Mesenchymal stem cell (in vitro differentiated cells and primary cell): Measurements from ENCODE around the gene DUS1L.

Experiments used
- DNase-seq: peaks from one replicate; pipeline ENCODE4 v3.0.0-alpha.2; 2013
- H2AFZ ChIP-seq: one replicate; pipeline ENCODE4 v1.6.1; 2013; ENCODE audit warnings: low read depth, mild to moderate bottlenecking, control low read depth, inconsistent platforms, low read length, moderate library complexity
- H2AK5ac ChIP-seq: 2 replicates; pipeline ENCODE4 v1.6.1; 2013; ENCODE audit warnings: low read length, moderate library complexity, mild to moderate bottlenecking, inconsistent platforms; ENCODE audit not compliant: severe bottlenecking
- H2BK120ac ChIP-seq: one replicate; pipeline ENCODE4 v1.6.1; 2013; ENCODE audit warnings: low read depth, mild to moderate bottlenecking, inconsistent platforms, low read length, moderate library complexity
- H2BK12ac ChIP-seq, 2 experiments: one replicate each; pipeline ENCODE4 v1.6.1; 2013; ENCODE audit warnings: inconsistent platforms in 2 of 2, low read length in 2 of 2, mild to moderate bottlenecking in 2 of 2, moderate library complexity in 2 of 2, control low read depth in 1 of 2
- H2BK15ac ChIP-seq: one replicate; pipeline ENCODE4 v1.6.1; 2013; ENCODE audit warnings: mild to moderate bottlenecking, low read depth, inconsistent platforms; ENCODE audit not compliant: poor library complexity, severe bottlenecking
- H2BK5ac ChIP-seq: 2 replicates; pipeline ENCODE4 v1.6.1; 2013; ENCODE audit warnings: low read depth, mild to moderate bottlenecking, low read length, control low read depth, inconsistent platforms; ENCODE audit not compliant: poor library complexity, severe bottlenecking
- H3K14ac ChIP-seq, 2 experiments: one replicate each; pipeline ENCODE4 v1.6.1; 2013; ENCODE audit warnings: inconsistent platforms in 2 of 2, low read length in 2 of 2, control low read depth in 1 of 2, mild to moderate bottlenecking in 1 of 2, moderate library complexity in 1 of 2
- H3K18ac ChIP-seq, 2 experiments: one replicate each; pipeline ENCODE4 v1.6.1; 2013; ENCODE audit warnings: inconsistent platforms in 2 of 2, low read length in 2 of 2, control low read depth in 1 of 2, low read depth in 1 of 2, mild to moderate bottlenecking in 1 of 2
- H3K23ac ChIP-seq, 2 experiments: one replicate each; pipeline ENCODE4 v1.6.1; 2013; ENCODE audit warnings: inconsistent platforms in 2 of 2, low read length in 2 of 2, mild to moderate bottlenecking in 2 of 2, moderate library complexity in 2 of 2, control low read depth in 1 of 2
- H3K27ac ChIP-seq: 2 replicates; pipeline ENCODE4 v1.5.1; 2013; ENCODE audit warnings: mild to moderate bottlenecking, moderate library complexity, low read length, control low read depth, inconsistent platforms; ENCODE audit not compliant: poor library complexity, severe bottlenecking
- H3K27me3 ChIP-seq, 2 experiments: 2 replicates each; pipeline versions ENCODE4 v1.6.1 to v1.7.0; 2013; ENCODE audit warnings: low read length in 2 of 2, mild to moderate bottlenecking in 2 of 2, moderate library complexity in 2 of 2, control low read depth in 1 of 2, inconsistent platforms in 1 of 2; ENCODE audit not compliant: control insufficient read depth in 1 of 2, insufficient read depth in 1 of 2
- H3K36me3 ChIP-seq, 2 experiments: 2 replicates each; pipeline versions ENCODE4 v1.6.1 to v1.7.0; 2013; ENCODE audit warnings: low read length in 2 of 2, control low read depth in 1 of 2, inconsistent platforms in 1 of 2, low read depth in 1 of 2, mild to moderate bottlenecking in 1 of 2; ENCODE audit not compliant: insufficient read depth in 2 of 2, control insufficient read depth in 1 of 2
- H3K4ac ChIP-seq, 2 experiments: one replicate each; pipeline ENCODE4 v1.6.1; 2013; ENCODE audit warnings: inconsistent platforms in 2 of 2, low read length in 2 of 2, mild to moderate bottlenecking in 2 of 2, moderate library complexity in 2 of 2, control low read depth in 1 of 2, low read depth in 1 of 2
- H3K4me1 ChIP-seq: 2 replicates; pipeline ENCODE4 v1.6.1; 2013; ENCODE audit warnings: low read depth, low read length, control low read depth; ENCODE audit not compliant: control insufficient read depth, insufficient read depth
- H3K4me2 ChIP-seq: 2 replicates; pipeline ENCODE4 v1.6.1; 2013; ENCODE audit warnings: low read length, mild to moderate bottlenecking, inconsistent platforms; ENCODE audit not compliant: poor library complexity, severe bottlenecking
- H3K4me3 ChIP-seq, 2 experiments: 2 replicates each; pipeline versions ENCODE4 v1.5.1 to v1.7.0; 2013; ENCODE audit warnings: low read length in 2 of 2, mild to moderate bottlenecking in 2 of 2, control low read depth in 1 of 2, low read depth in 1 of 2; ENCODE audit not compliant: insufficient read depth in 1 of 2
- H3K79me1 ChIP-seq: replicated peaks from 2 replicates; pipeline ENCODE4 v1.6.1; 2013; ENCODE audit warnings: mild to moderate bottlenecking, control low read depth, low read length, inconsistent platforms; ENCODE audit not compliant: poor library complexity, severe bottlenecking
- H3K9ac ChIP-seq: 2 replicates; pipeline ENCODE4 v1.7.0; 2013; ENCODE audit warnings: mild to moderate bottlenecking, low read length, moderate library complexity
- H3K9me3 ChIP-seq: 2 replicates; pipeline ENCODE4 v1.7.0; 2013; ENCODE audit warnings: mild to moderate bottlenecking, low read length; ENCODE audit not compliant: control insufficient read depth
- H4K8ac ChIP-seq: one replicate; pipeline ENCODE4 v1.6.1; 2013; ENCODE audit warnings: inconsistent platforms, mild to moderate bottlenecking, low read length, moderate library complexity
- H4K91ac ChIP-seq: one replicate; pipeline ENCODE4 v1.6.1; 2013; ENCODE audit warnings: mild to moderate bottlenecking, low read length, inconsistent platforms
- WGBS: methylation state at CpG from one replicate; pipeline ENCODE4 v1.1.7; 2013; ENCODE audit warnings: mixed read lengths; 5-methylcytosine and 5-hydroxymethylcytosine counted together

Gene DUS1L

GRCh38 chr17:82009413-82009812 is 56.2 kb downstream of the DUS1L start:
- no peak for DNase-seq
- Histone ChIP-seq H2AK5ac (no peak overlapping the region), H3K4me3 (no peak overlapping the region), H3K36me3 (peaks cover 0 to 62% of the 10 kb centered on the region in 2 experiments), H2BK120ac (no peak overlapping the region), H3K9me3 (no peaks in the 10 kb centered on the region), H3K4me2 (no peak overlapping the region), H2BK5ac (no peak overlapping the region), H4K91ac (no peak overlapping the region), H3K4ac (no peak overlapping the region), H3K27ac (no peak overlapping the region), H3K27me3 (no peaks in the 10 kb centered on the region), H3K14ac (no peak overlapping the region), H3K4me1 (peaks cover 51% of the 10 kb centered on the region), H3K79me1 (peaks cover 6% of the 10 kb centered on the region), H2BK15ac (no peak overlapping the region), H3K18ac (no peak overlapping the region), H3K23ac (no peak overlapping the region), H2BK12ac (no peak overlapping the region), H4K8ac (no peak overlapping the region), H2AFZ (no peak overlapping the region), H3K9ac (no peak overlapping the region)
- WGBS, result 91% methylated on average over 15 of the region's 15 CpGs

- Histone ChIP-seq H2BK12ac (no peak overlapping the region), H2BK120ac (no peak overlapping the region), H4K8ac (no peak overlapping the region), H3K23ac (no peak overlapping the region), H3K36me3 (peaks cover 0 to 57% of the 10 kb centered on the region in 2 experiments), H2BK15ac (peak overlapping the region; percentile 9), H3K4ac (no peak overlapping the region), H2BK5ac (no peak overlapping the region), H4K91ac (no peak overlapping the region), H3K4me3 (no peak overlapping the region), H3K27ac (no peak overlapping the region), H3K4me1 (peaks cover 55% of the 10 kb centered on the region), H3K79me1 (peaks cover 6% of the 10 kb centered on the region), H3K9me3 (no peaks in the 10 kb centered on the region), H3K18ac (no peak overlapping the region), H2AFZ (no peak overlapping the region), H3K9ac (no peak overlapping the region), H3K4me2 (no peak overlapping the region), H3K27me3 (no peaks in the 10 kb centered on the region), H3K14ac (no peak overlapping the region), H2AK5ac (no peak overlapping the region)
- WGBS, result 98% methylated on average over 28 of the region's 28 CpGs
- no peak for DNase-seq
Measured at GRCh38 chr17:82008941-82009405, 56.6 kb downstream of the DUS1L start.

DNA sequence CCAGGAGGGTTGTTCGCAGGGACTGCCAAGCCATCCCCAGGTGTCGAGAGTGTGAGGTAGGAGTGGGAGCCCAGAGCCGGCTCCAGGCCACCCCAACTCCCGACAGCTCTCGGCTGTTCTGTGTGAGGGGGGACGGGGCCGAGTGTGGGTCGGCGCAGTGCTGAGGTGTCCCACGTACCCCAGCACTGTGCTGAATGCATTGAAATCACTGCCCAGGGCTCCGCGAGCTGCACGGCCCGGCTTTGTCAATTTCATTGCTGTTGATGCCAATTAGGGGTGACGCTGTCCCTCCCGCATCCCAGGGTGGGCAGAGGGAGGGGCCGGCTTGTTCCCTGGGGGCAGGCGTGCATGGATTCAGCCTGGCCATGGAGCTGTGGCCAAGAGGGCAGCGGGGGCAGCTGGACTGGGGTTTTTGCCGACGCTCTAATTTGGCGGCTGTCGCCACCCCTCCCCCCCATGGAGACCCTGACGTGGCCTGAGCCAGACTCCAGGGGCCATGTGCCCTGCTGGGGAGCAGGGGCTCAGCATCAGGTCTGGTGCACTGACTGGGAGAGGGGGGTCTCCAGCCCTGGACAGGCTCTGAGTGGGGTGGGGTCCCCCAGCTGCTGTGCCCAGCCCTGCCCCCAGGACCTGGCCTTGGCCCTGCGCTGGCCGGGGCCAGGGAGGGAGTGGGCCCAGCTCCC is 57.2 kb downstream of the DUS1L start:
- Histone ChIP-seq H2BK120ac (no peak overlapping the region), H4K8ac (no peak overlapping the region), H3K23ac (no peak overlapping the region), H4K91ac (peak overlapping the region; percentile 29), H3K9me3 (no peaks in the 10 kb centered on the region), H3K14ac (no peak overlapping the region), H3K4me1 (peaks cover 59% of the 10 kb centered on the region), H3K4ac (no peak overlapping the region), H2BK5ac (no peak overlapping the region), H3K4me2 (no peak overlapping the region), H2AFZ (no peak overlapping the region), H3K4me3 (no peak overlapping the region), H3K27ac (no peak overlapping the region), H2BK15ac (peak overlapping the region; percentile 12), H3K36me3 (peaks cover 0 to 52% of the 10 kb centered on the region in 2 experiments), H2BK12ac (no peak overlapping the region), H2AK5ac (peak overlapping the region; percentile 17), H3K18ac (no peak overlapping the region), H3K9ac (no peak overlapping the region), H3K27me3 (no peaks in the 10 kb centered on the region), H3K79me1 (peaks cover 6% of the 10 kb centered on the region)
- DNase-seq, result no peak
- 94% methylated on average over 26 of the region's 26 CpGs for WGBS
